Daoy (cell line): ENCODE results near the gene TNFRSF6B. TPM values are rescaled to one million over a fixed set of nuclear protein-coding genes. Genes with fewer than 3 reads are reported as not detected.

Experiments
- DNase-seq: peaks from one replicate; pipeline ENCODE4 v3.0.0-alpha.2; 2015; ENCODE audit warnings: low read depth
- total RNA-seq: library from RNA; depleted of rRNA; stranded (reverse); fragments of >200 nt; shearing (Covaris generic); gene quantifications from 2 replicates; pipeline ENCODE4 v1.2.3, GENCODE V29; 2014

The TNFRSF6B gene
- total RNA-seq, 1 experiment from 2014 or later: 12.6 TPM

DNA sequence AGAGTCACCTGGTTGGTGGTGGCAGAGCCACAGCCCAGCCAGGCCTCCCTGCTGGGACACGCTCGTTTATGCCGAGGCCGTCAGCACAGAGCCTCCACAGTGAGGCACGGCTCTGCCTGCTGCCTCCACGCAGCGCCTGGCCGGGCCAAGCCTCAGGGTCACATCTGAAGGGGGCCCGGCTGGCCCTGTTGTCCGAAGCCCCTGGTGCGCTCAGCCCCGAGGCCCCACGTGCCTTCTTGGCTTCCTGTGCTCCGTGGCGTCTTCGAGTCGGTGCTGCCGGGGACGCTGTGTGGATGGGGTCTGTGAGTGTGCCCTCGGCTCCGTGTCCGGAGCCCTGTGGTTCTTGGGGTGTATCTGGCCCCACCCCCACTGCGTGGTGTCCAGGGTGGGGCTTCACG lies 10.4 kb upstream of the TNFRSF6B start:
- DNase-seq: no peak

GRCh38 chr20:63686492-63687321 lies 9.7 kb upstream of the TNFRSF6B start:
- peak; percentile 69 for DNase-seq

- no peak for DNase-seq
Measured at GRCh38 chr20:63687419-63688178, 8.9 kb upstream of the TNFRSF6B start.

- no peak for DNase-seq
Measured at GRCh38 chr20:63688228-63689045, 8.0 kb upstream of the TNFRSF6B start.

GRCh38 chr20:63689046-63690002 lies 7.1 kb upstream of the TNFRSF6B start:
- DNase-seq: peak; percentile 8

- no peak for DNase-seq
Measured at GRCh38 chr20:63690003-63690897, 6.2 kb upstream of the TNFRSF6B start.

DNA sequence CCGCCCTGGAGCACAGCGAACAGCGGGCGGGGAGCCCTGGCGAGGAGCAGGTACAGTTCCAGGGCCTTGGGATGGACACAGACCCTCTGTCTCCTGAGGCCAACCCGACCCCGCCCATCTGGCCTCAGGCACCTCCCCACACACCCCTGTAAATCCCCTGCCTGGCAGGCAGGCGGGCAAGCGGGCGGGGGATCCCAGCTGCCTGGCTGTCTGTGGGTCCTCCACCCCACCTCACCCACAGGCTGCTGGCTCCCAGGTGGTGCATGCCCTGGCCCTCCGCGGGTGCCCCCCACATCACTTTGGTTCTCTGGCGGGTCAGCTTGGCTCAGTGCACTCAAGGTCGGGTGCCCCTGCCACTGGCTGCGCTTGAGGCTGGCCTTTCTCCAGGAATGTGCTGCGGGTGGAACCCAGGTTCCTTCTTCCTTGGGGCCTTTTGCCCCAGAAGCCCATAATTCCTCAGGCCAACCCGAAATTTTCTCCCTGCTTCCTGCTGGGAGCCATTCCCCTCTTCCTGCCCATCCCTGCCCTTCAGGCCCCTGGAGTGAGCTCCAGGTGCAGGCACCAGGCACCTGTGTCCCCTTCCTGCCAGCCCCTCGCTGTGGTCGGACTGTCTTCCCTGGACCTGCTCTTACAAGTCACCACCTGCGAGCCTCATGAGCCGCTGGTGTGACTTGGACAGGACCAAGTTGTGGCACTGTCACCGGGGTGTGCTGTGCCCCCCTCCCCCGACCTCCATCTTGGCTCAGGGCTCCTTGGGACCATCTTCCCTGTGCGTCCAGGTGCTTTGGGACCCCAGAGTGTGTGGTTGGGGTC lies 5.3 kb upstream of the TNFRSF6B start:
- DNase-seq: no peak

DNA sequence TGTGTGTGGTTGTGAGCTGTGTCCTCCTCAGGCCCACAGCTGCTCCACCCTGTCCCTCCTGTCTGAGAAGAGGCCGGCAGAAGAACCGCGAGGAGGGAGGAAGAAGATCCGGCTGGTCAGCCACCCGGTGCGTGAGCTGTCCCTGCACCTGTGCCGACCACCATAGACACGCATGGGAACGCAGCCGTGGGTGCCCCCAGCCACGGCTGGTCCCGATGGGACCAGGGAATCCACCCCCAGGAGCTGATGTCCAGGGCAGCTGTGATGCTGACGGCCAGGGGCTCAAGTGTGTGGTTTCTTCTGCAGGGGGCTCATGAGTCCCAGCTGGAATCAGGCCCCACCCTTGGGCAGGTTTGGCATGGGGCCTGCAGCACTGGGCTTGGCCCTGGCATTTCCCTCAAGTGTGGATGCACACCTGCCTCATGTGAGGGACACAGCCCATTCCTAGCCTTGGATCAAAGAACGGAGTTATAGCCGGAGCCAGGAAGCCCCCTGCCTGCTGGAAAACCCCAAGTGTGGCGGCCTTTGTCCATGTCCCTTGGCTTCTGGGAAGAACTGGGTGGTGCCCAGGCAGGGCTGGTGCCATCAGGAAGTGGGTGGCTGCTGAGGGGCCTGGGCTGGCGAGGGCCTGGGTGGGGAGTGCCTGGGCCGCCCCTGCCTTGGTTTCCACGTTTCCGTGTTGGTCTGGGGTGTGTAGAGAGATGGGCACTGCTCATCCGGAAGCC lies 4.6 kb upstream of the TNFRSF6B start:
- no peak for DNase-seq

DNA sequence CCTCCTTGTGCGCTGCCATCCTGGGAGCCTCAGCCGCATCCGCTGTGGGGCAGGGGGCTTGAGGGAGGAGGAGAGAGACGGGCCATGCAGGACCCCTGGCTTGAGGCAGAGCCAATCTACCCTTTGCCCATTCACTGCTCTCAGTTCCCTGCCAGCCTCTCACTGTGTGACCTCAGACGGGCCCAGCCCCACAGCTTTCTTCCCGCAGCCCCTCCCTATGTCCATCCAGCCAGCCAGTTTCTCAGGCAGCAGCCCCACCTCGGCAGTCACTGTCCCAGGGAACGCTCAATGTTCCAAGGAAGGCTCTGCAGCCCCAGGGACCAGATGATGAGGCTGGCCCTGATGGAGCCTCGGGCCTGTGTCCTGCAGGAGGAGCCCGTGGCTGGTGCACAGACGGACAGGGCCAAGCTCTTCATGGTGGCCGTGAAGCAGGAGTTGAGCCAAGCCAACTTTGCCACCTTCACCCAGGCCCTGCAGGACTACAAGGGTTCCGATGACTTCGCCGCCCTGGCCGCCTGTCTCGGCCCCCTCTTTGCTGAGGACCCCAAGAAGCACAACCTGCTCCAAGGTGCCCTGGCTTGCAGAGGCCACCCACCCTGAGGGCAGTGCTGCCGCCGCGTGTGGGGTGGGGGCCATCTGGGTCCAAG lies 3.9 kb upstream of the TNFRSF6B start:
- DNase-seq: no peak

GRCh38 chr20:63693083-63693732 lies 3.2 kb upstream of the TNFRSF6B start:
- no peak for DNase-seq

DNA sequence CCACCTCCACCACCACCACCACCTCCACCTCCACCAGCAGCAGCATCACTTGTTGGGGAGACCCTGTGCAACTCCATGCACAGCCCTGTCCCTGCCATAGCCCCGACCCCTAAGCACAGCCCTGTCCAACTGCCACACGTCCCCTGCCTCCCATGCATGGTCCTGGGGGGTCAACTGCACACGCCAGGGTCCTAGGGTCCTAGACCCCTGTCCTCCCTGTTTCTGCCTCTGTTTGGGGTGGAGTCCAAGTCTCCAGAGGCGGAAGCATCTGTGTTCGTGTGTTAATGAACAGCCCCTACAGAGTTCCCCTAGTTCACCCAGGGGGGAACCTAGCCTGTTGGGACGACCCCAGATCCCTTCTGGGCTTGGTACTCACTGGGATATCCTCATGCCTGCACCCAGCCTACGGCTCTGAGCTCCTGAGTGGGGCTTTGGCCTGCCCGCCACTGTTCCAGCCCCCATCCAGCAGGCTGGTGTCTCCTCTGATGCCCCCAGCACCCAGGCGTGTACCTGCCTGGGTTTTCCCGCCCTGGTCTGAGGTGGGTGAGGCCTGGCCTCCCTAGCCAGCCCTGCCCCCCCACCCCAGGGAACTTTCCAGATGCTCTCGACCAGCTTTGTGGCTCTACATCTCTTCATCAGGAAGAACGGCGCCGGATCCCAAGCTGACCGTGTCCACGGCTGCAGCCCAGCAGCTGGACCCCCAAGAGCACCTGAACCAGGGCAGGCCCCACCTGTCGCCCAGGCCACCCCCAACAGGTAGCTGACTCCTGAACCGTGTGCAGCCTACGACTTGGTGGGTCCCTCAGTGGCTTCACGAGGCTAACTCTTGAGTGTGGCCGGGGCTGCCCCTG lies 2.5 kb upstream of the TNFRSF6B start:
- DNase-seq: no peak

- DNase-seq: no peak
Measured at GRCh38 chr20:63694584-63695423, 1.6 kb upstream of the TNFRSF6B start.

DNA sequence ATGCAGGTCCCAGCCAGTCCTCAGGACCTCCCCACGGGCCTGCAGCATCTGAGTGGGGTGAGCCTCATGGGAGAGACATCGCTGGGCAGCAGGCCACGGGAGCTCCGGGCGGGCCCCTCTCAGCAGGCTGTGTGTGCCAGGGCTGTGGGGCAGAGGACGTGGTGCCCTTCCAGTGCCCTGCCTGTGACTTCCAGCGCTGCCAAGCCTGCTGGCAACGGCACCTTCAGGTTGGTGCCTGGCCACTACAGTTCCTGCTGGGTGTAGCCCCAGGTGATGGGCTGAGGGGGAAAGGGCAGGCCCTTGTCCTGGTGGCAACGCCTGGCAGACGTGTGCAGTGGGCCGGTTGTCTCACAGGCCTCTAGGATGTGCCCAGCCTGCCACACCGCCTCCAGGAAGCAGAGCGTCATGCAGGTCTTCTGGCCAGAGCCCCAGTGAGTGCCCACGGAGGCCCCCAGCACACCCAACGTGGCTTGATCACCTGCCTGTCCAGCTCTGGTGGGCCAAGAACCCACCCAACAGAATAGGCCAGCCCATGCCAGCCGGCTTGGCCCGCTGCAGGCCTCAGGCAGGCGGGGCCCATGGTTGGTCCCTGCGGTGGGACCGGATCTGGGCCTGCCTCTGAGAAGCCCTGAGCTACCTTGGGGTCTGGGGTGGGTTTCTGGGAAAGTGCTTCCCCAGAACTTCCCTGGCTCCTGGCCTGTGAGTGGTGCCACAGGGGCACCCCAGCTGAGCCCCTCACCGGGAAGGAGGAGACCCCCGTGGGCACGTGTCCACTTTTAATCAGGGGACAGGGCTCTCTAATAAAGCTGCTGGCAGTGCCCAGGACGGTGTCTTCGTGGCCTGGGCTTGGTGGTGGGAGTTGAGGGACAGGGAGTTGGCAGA lies 787 bp upstream of the TNFRSF6B start:
- no peak for DNase-seq

DNA sequence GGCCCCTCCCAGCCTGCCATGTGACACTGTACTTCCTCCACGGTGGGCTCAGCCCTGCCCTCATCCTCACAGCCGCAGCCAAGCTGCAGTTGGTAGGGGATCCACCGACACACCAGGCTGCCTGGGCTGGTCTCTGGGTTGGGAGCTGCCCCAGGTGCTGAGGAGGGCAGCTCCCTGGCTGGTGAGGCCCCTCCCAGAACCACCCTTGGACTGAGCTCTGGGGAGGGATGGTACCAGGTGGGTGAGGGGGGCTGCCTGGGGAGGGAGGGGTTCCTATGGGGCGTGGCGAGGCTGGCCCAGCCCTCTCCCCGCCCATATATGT lies 185 bp upstream of the TNFRSF6B start:
- DNase-seq: peak; percentile 71
